GM18502 (cell line): Measurements from ENCODE around the gene UBALD2.
"Not testable (repeated sequence)": the region's sequence is repeated elsewhere in the genome, so short reads cannot be mapped to it uniquely, and the experiment has no call there.

ENCODE experiments used
- ATAC-seq: cut with Tn5 transposase; IDR thresholded peaks from one replicate; pipeline ENCODE4 v1.9.1; 2021; ENCODE audit warnings: mild to moderate bottlenecking; ENCODE audit not compliant: unreplicated experiment, poor library complexity

UBALD2 gene

DNA sequence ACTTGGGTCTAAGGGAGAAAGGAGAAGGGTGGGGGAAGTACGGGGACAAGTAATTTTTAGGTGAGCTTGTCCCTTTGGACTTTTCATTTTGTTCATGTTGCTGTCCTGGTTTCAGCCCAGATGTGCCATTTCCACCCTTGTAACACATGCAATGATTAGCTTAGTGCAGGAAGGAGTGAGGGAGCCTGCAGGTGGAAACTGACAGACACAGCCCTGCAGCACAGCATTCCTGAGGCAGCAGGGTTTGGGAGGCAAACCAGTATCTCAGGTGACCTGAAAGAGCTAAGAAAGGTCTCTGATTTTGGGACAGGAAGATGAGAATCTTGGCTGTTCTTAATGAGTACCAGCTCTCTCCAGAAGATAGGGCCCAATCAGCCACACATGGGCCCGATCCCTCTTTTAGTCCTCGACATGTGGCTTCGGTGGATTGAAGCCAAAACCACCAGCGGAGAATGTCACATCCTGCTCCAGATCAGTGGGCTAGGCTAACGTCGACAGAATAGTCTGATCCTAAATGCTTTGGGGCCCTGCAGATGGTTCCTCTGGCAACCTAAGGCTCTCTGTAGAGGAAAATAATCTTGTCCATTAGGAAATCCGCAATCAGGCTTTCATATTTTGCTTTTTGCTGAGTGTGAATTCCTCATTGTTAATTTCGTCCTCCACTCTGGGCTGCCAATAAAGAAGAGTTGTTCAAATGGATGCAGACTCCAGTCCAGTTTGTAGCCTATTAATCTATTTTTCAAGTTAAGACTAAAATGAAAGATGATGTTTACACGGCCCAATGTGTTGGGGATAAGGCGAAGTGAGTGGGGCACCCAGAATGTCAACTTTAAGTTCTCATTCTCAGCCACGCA, 21.1 kb upstream of the UBALD2 start:
- ATAC-seq = no peak

DNA sequence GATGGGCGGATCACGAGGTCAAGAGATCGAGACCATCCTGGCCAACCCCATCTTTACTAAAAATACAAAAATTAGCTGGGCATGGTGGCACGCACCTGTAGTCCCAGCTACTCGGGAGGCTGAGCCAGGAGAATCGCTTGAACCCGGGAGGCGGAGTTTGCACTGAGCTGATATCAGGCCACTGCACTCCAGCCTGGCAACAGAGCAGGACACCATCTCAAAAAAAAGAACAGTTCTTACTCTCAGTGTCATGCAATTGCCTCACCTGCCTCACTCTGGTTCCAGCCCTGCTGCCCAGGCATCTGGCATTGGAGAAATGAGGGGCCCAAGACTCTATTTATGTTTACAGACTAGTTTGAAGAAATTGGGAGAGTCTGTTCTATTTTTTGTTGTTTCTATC, 20.4 kb upstream of the UBALD2 start:
- not testable (repeated sequence) for ATAC-seq

GRCh38 chr17:76246080-76247066, 18.8 kb upstream of the UBALD2 start:
- ATAC-seq = peak; percentile 90

GRCh38 chr17:76247304-76247703, 17.8 kb upstream of the UBALD2 start:
- no peak for ATAC-seq

GRCh38 chr17:76248013-76248782, 16.9 kb upstream of the UBALD2 start:
- ATAC-seq = no peak

DNA sequence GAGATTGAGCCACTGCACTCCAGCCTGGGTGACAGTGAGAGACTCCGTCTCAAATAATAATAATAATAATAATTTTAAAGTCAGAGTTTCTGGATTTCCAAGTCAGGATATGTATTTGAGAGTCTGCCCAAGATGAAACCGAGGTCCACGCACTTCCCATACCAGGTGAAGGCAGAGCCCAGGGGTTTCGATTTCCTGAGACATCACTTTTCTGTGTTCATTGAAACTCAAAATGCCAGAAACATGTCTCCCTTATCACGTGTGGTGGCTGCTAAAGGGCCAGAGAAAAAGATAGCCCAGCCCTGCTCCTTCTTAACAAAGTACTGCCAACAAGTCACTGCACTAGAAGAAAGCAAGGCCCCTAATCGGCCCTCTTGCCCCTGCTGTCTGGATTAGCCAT, 15.0 kb upstream of the UBALD2 start:
- no peak for ATAC-seq

GRCh38 chr17:76251478-76252039, 13.6 kb upstream of the UBALD2 start:
- ATAC-seq = no peak

DNA sequence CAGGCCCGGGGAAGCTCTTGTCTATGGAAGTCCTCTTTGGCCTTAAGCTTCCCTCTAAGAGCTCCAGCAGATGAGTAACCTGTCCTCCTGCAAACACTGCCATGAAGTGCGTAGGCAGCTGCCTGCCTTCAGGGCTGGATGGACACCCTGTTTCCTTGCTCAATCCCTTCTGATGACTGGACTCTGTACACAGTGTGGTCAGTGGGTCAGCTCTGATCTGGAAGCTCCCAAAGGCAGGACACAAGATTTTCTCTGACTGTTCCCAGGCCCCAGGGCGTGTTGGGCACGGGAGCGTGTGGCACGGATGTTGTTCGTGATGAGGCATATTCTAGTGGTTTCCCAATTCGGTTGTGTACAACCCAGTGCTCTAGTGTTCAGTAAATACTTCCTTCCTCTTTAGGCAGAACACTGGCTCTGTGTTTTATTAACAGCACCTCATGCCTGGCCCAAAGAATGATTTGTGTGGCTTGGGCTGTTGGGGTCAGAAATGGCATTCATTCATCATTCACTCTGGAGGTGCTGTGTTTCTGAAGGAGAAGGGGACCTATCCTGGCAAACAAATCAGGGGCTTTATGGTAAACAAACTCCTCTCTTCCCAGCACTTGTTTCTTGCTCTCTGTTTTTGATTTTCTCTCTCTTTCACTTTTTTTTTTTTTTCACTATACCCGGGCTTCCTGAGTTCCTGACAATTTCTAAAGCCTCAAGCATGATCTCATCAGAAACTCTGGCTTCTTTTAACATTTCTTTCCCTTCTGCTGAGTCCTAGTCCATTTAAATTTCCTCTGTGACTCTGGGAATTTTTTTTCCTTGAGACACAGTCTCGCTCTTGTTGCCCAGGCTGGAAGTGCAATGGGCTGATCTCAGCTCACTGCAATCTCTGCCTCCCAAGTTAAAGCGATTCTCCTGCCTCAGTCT, 12.9 kb upstream of the UBALD2 start:
- peak; percentile 57 for ATAC-seq

GRCh38 chr17:76252967-76253766, 12.0 kb upstream of the UBALD2 start:
- ATAC-seq = not testable (repeated sequence)

DNA sequence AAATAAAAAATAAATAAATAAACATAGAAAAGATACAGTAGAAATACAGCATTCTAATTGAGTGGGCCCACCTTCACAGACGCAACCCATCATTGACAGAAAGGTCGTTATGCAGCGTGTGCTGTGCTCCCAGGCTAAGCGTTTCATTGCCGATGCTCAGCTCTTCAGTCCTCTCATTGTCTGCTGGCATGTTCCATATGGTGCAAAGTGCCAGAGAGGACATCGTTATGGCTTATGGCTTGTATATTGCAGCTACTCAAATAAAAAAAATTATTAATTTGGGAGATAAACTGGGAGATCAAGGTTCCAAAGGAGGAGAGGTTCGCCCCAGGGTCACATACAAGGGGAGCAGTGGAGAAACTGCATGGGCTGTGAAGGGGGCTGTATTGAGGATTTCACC, 11.3 kb upstream of the UBALD2 start:
- no peak for ATAC-seq

- no peak for ATAC-seq
Measured at GRCh38 chr17:76254275-76254674, 10.9 kb upstream of the UBALD2 start.

- no peak for ATAC-seq
Measured at GRCh38 chr17:76255801-76256429, 9.2 kb upstream of the UBALD2 start.

DNA sequence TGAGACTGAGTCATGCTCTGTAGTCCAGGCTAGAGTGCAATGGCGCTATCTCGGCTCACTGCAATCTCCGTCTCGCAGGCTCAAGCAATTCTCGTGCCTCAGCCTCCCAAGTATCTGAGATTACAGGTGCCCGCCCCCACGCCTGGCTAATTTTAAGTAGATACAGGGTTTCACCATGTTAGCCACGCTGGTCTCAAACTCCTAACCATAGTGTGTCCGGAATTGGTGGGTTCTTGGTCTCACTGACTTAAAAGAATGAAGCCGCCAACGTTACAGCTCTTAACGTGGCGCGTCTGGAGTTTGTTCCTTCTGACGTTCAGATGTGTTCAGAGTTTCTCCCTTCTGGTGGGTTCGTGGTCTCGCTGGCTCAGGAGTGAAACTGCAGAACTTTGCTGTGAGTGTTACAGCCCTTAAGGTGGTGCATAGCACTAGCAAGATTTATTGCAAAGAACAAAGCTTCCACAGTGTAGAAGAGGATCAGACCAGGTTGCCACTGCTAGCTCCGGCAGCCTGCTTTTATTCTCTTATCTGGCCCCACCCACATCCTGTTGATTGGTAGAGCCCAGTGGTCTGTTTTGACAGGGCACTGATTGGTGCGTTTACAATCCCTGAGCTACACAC, 8.6 kb upstream of the UBALD2 start:
- ATAC-seq = not testable (repeated sequence)

DNA sequence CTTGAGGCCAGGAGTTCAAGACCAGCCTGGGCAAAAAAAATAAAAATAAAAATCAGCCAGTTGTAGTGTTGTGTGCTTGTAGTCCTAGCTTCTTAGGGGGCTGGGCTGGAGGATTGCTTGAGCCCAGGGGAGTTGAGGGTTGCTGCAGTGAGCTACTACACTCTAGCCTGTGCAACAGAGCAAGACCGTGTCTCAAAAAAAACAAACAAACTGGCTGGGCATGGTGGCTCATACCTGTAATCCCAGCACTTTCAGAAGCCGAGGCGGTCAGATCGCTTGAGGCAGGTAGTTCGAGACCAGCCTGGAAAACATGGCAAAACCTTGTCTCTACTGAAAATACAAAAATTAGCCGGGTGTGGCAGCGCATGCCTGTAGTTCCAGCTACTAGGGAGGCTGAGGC, 4.9 kb upstream of the UBALD2 start:
- no peak for ATAC-seq

GRCh38 chr17:76260669-76261068, 4.5 kb upstream of the UBALD2 start:
- ATAC-seq = no peak

- ATAC-seq = no peak
Measured at GRCh38 chr17:76261421-76262215, 3.5 kb upstream of the UBALD2 start.
